Endothelial cell of umbilical vein (primary cell): ENCODE measurements around the gene DNAJC2.

Source experiments
- MYC ChIP-seq: IDR thresholded peaks from one replicate; pipeline ENCODE4 v1.6.1; 2011; ENCODE audit warnings: mild to moderate bottlenecking, low read depth, low read length
- POLR2A ChIP-seq: IDR thresholded peaks from 2 replicates; pipeline ENCODE4 v1.6.1; 2012; ENCODE audit warnings: low read depth, mild to moderate bottlenecking, control low read depth, low read length
- TF ChIP-seq, protein P1 (sequence below), 2 donors: IDR thresholded peaks; 1 replicate in 1 of 2; 2 replicates in 1 of 2; pipeline ENCODE4 v1.5.1; 2011; ENCODE audit warnings: low read length in 2 of 2, mild to moderate bottlenecking in 2 of 2, moderate library complexity in 2 of 2, control low read depth in 1 of 2, inconsistent platforms in 1 of 2, low read depth in 1 of 2; ENCODE audit not compliant: insufficient read depth in 1 of 2; ENCODE audit errors: extremely low read depth in 1 of 2

GRCh38 chr7:103349805-103350204, 5.2 kb upstream of the DNAJC2 start:
- TF ChIP-seq POLR2A (no peak), MYC (no peak)
- TF ChIP-seq, protein P1, sequence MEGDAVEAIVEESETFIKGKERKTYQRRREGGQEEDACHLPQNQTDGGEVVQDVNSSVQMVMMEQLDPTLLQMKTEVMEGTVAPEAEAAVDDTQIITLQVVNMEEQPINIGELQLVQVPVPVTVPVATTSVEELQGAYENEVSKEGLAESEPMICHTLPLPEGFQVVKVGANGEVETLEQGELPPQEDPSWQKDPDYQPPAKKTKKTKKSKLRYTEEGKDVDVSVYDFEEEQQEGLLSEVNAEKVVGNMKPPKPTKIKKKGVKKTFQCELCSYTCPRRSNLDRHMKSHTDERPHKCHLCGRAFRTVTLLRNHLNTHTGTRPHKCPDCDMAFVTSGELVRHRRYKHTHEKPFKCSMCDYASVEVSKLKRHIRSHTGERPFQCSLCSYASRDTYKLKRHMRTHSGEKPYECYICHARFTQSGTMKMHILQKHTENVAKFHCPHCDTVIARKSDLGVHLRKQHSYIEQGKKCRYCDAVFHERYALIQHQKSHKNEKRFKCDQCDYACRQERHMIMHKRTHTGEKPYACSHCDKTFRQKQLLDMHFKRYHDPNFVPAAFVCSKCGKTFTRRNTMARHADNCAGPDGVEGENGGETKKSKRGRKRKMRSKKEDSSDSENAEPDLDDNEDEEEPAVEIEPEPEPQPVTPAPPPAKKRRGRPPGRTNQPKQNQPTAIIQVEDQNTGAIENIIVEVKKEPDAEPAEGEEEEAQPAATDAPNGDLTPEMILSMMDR (IDR thresholded peaks at IDR 0.05; ENCODE audit: extremely low read depth in 1 of 2, insufficient read depth in 1 of 2, low read depth in 1 of 2, low read length in 2 of 2), result no peak
